Left lung (tissue), 10 donors: ENCODE results near the gene LMTK3. TPM values are rescaled to one million over a fixed set of nuclear protein-coding genes. Genes with fewer than 3 reads are reported as not detected.

Source experiments
- ATAC-seq: fragments of 200-7000 bp; cut with Tn5 transposase; one replicate; pipeline ENCODE4 v1.9.1; 2020; ENCODE audit warnings: moderate library complexity
- DNase-seq, 4 donors: peaks; one replicate each; pipeline ENCODE4 v3.0.0-alpha.2; 2013 to 2020
- H3K27ac ChIP-seq, 2 donors: fragments of 200-600 bp; sonication (generic) in 1 of 2; one replicate each; pipeline versions ENCODE4 v1.5.0 to v1.8.0; 2020 to 2021
- H3K27me3 ChIP-seq, 2 donors: fragments of 200-600 bp; sonication (generic) in 1 of 2; one replicate each; pipeline versions ENCODE4 v1.5.0 to v1.8.0; 2020 to 2021
- H3K36me3 ChIP-seq, 2 donors: fragments of 200-600 bp; sonication (generic) in 1 of 2; one replicate each; pipeline versions ENCODE4 v1.5.0 to v1.8.0; 2020 to 2021
- H3K4me1 ChIP-seq, 2 donors: fragments of 200-600 bp; one replicate each; pipeline ENCODE4 v1.8.0; 2021
- H3K4me3 ChIP-seq, 2 donors: fragments of 200-600 bp; sonication (generic) in 1 of 2; one replicate each; pipeline versions ENCODE4 v1.5.0 to v1.8.0; 2020 to 2021; ENCODE audit warnings: mild to moderate bottlenecking in 1 of 2
- H3K9me3 ChIP-seq, 2 donors: fragments of 200-600 bp; sonication (generic) in 1 of 2; one replicate each; pipeline versions ENCODE4 v1.5.0 to v1.8.0; 2020 to 2021
- CTCF ChIP-seq, 2 donors: fragments of 200-600 bp; sonication (generic) in 1 of 2; IDR thresholded peaks; one replicate each; pipeline versions ENCODE4 v1.5.0 to v1.8.0; 2021; ENCODE audit warnings: antibody characterized with exemption in 2 of 2
- intact Hi-C, 2 donors: fragments of 100-400 bp; cut with DNase I; formaldehyde crosslinking; loops; one replicate each; pipeline versions ENCODE4 v1.11.2 to v1.14.2; 2022
- polyA plus RNA-seq, 6 donors: library from polyadenylated mRNA; unstranded; fragments of 120-200 nt; gene quantifications; one replicate each; pipeline ENCODE4 v1.2.1, GENCODE V29; 2013; ENCODE audit not compliant: insufficient read length in 6 of 6
- total RNA-seq, 2 donors: library from RNA; stranded (reverse); fragmentation: NEBNext Ultra II Directional; extraction: Animal tissue kit (Norgen Biotek cat#: 25700); gene quantifications; one replicate each; pipeline ENCODE4 v1.2.1, GENCODE V29; 2021
- donor health status: DM: no; HTN: yes; CAD: no.
- donor health status: DM: no; HTN: no; CAD: no.

LMTK3 gene
- total and polyA plus RNA-seq, 8 donors: 1.7 to 9.5 (median 3.1) TPM

GRCh38 chr19:48477698-48478338 is 33.8 kb downstream of the LMTK3 start:
- peaks cover 0 to 4% of the 10 kb centered on the region in 2 donors for H3K27me3 ChIP-seq
- intact Hi-C loops: no loop called here
- no peak overlapping the region for H3K4me3 ChIP-seq
- TF ChIP-seq CTCF (IDR thresholded peaks at IDR 0.05): no peak
- ATAC-seq: no peak
- peaks cover 0 to 65% of the 10 kb centered on the region in 2 donors for H3K36me3 ChIP-seq
- H3K4me1 ChIP-seq: peaks cover 8 to 23% of the 10 kb centered on the region in 2 donors
- no peaks in the 10 kb centered on the region for H3K9me3 ChIP-seq
- H3K27ac ChIP-seq: no peak overlapping the region
- no peak for DNase-seq

GRCh38 chr19:48477067-48477685 is 34.5 kb downstream of the LMTK3 start:
- Histone ChIP-seq H3K27ac (no peak overlapping the region), H3K4me3 (no peak overlapping the region), H3K36me3 (peaks cover 0 to 71% of the 10 kb centered on the region in 2 donors), H3K4me1 (peaks cover 8 to 19% of the 10 kb centered on the region in 2 donors), H3K9me3 (no peaks in the 10 kb centered on the region), H3K27me3 (peaks cover 0 to 4% of the 10 kb centered on the region in 2 donors)
- intact Hi-C loops: no loop called here
- no peak for TF ChIP-seq CTCF (IDR thresholded peaks at IDR 0.05)
- DNase-seq (no peak), ATAC-seq (no peak)

DNA sequence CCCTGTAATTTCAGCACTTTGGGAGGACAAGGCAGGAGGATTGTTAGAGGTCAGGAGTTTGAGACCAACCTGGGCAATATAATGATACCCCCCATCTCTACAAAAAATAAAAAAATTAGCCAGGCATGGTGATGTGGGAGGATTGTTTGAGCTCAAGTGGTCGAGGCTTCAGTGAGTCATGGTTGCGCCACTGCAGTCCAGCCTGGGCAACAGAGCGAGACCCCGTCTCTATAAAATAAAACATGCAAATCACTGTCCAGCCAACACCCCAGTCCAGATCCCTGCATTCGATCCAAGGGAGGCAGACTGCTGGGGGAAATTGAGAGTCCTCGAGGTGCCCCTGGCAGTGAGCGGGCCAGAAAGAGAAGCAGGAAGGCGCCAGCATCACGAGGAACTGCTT is 35.5 kb downstream of the LMTK3 start:
- peaks cover 0 to 81% of the 10 kb centered on the region in 2 donors for H3K36me3 ChIP-seq
- no peak overlapping the region for H3K4me3 ChIP-seq
- no peak for DNase-seq
- H3K27me3 ChIP-seq: peaks cover 0 to 4% of the 10 kb centered on the region in 2 donors
- no peak overlapping the region for H3K27ac ChIP-seq
- H3K4me1 ChIP-seq: peaks cover 5 to 11% of the 10 kb centered on the region in 2 donors
- no peaks in the 10 kb centered on the region for H3K9me3 ChIP-seq
- intact Hi-C loops: no loop called here
- no peak for ATAC-seq
- no peak for TF ChIP-seq CTCF (IDR thresholded peaks at IDR 0.05)

GRCh38 chr19:48475369-48476068 is 36.1 kb downstream of the LMTK3 start:
- peaks cover 0 to under 1% of the 10 kb centered on the region in 2 donors for H3K27me3 ChIP-seq
- peaks cover 6 to 7% of the 10 kb centered on the region in 2 donors for H3K4me1 ChIP-seq
- ATAC-seq (no peak), DNase-seq (no peak)
- peaks cover 0 to 88% of the 10 kb centered on the region in 2 donors for H3K36me3 ChIP-seq
- intact Hi-C loops: no loop called here
- no peak overlapping the region for H3K4me3 ChIP-seq
- TF ChIP-seq CTCF (IDR thresholded peaks at IDR 0.05): no peak
- no peak overlapping the region for H3K27ac ChIP-seq
- H3K9me3 ChIP-seq: no peaks in the 10 kb centered on the region

DNA sequence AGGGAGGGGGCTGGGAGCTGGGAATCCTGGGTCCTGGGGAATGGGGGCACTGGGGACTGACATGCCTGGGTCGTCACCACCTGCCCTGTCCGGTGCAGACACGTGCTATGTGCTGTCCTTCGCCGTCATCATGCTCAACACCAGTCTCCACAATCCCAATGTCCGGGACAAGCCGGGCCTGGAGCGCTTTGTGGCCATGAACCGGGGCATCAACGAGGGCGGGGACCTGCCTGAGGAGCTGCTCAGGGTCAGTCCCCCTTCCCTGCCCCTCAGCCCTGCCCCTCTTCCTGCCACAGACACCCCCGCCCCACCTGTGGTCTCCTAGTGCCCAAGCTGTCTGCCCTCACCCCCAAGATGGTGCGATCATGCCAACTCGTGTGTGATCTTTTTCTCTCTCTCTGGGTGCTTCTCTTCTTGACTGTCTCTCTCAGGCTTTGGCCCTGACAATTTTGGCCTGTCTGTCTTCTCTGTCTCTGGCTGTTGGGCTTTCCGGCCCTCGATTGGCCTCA is 37.5 kb downstream of the LMTK3 start:
- Histone ChIP-seq H3K4me3 (no peak overlapping the region), H3K9me3 (no peaks in the 10 kb centered on the region), H3K27ac (no peak overlapping the region), H3K36me3 (peaks cover 0 to 88% of the 10 kb centered on the region in 2 donors), H3K4me1 (peaks cover 10 to 12% of the 10 kb centered on the region in 2 donors), H3K27me3 (no peaks in the 10 kb centered on the region)
- DNase-seq (no peak), ATAC-seq (no peak)
- intact Hi-C loops: no loop called here
- no peak for TF ChIP-seq CTCF (IDR thresholded peaks at IDR 0.05)
